Stimulated activated effector memory CD8-positive, alpha-beta T cell treated with anti-CD3 and anti-CD28 coated beads, Interleukin-12 subunit alpha, Interleukin-12 subunit beta, amount 100 ng/mL, for 72 hours (primary cell): Measurements from ENCODE around the gene HRC.
"Not testable (repeated sequence)": the region's sequence is repeated elsewhere in the genome, so short reads cannot be mapped to it uniquely, and the experiment has no call there.

Experiments used
- ATAC-seq: fragments of 150-1000 bp; cut with Tn5 transposase; 2 replicates; pipeline ENCODE4 v1.10.0; 2021
- DNase-seq, 2 donors: peaks; one replicate each; pipeline ENCODE4 v3.0.0; 2021 to 2022; ENCODE audit warnings: low spot score in 2 of 2
- H3K27ac Mint-ChIP-seq: one replicate; pipeline ENCODE4 v1.8.0; 2022; ENCODE audit warnings: mild to moderate bottlenecking, mixed read lengths
- H3K36me3 Mint-ChIP-seq: one replicate; pipeline ENCODE4 v1.8.0; 2022; ENCODE audit warnings: mild to moderate bottlenecking, mixed read lengths
- H3K4me1 Mint-ChIP-seq: one replicate; pipeline ENCODE4 v1.8.0; 2022; ENCODE audit warnings: mixed read lengths
- H3K4me3 Mint-ChIP-seq: one replicate; pipeline ENCODE4 v1.8.0; 2022; ENCODE audit warnings: mild to moderate bottlenecking, mixed read lengths
- H3K9me3 Mint-ChIP-seq: one replicate; pipeline ENCODE4 v1.8.0; 2022; ENCODE audit warnings: mixed read lengths

HRC gene

GRCh38 chr19:49155005-49155819 is at the start of gene HRC:
Gene HRC, minus strand, starts transcription at chr19:49155396. Its CDS starts 159 bp downstream, at chr19:49155237.
- no peak within 1 kb of the TSS for H3K27ac Mint-ChIP-seq
- peaks cover 5% of the 10 kb centered on the region for H3K9me3 Mint-ChIP-seq
- no peaks in the 10 kb centered on the region for H3K36me3 Mint-ChIP-seq
- H3K4me1 Mint-ChIP-seq = peaks cover 26% of the 10 kb centered on the region
- ATAC-seq (no peak), DNase-seq (no peak)
- H3K4me3 Mint-ChIP-seq = no peak within 1 kb of the TSS

GRCh38 chr19:49201042-49201441 is 45.8 kb upstream of the HRC start:
- H3K27ac Mint-ChIP-seq = no peak overlapping the region
- no peaks in the 10 kb centered on the region for H3K4me1 Mint-ChIP-seq
- H3K9me3 Mint-ChIP-seq = no peaks in the 10 kb centered on the region
- H3K4me3 Mint-ChIP-seq = no peak overlapping the region
- peaks cover 5% of the 10 kb centered on the region for H3K36me3 Mint-ChIP-seq
- ATAC-seq = no peak
- DNase-seq = no peak

DNA sequence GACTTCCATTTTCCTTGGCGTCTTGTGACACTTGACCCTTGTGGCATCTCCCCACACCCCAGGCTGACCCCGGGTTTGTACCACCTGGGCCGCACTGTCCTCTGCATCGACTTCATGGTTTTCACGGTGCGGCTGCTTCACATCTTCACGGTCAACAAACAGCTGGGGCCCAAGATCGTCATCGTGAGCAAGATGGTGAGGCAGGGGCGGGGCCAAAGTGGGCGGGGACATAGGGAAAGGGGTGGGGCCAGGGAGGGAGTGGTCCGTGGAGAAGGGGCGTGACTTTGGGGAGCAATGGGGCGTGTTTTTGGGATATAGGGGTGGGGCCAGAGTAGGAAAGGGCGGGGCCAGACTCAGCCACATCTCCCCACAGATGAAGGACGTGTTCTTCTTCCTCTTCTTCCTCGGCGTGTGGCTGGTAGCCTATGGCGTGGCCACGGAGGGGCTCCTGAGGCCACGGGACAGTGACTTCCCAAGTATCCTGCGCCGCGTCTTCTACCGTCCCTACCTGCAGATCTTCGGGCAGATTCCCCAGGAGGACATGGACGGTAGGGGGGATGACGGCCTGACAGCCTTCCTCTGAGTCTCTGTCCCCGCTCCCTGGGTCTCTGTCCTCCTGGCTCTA is 45.2 kb upstream of the HRC start:
- no peak overlapping the region for H3K4me3 Mint-ChIP-seq
- ATAC-seq (no peak), DNase-seq (no peak)
- no peaks in the 10 kb centered on the region for H3K9me3 Mint-ChIP-seq
- H3K4me1 Mint-ChIP-seq = no peaks in the 10 kb centered on the region
- peaks cover 5% of the 10 kb centered on the region for H3K36me3 Mint-ChIP-seq
- no peak overlapping the region for H3K27ac Mint-ChIP-seq

- ATAC-seq = no peak
- Mint-ChIP-seq H3K36me3 (peaks cover 5% of the 10 kb centered on the region), H3K9me3 (no peaks in the 10 kb centered on the region), H3K27ac (no peak overlapping the region), H3K4me1 (no peaks in the 10 kb centered on the region), H3K4me3 (no peak overlapping the region)
- no peak for DNase-seq
Observed at GRCh38 chr19:49196527-49197240, 41.5 kb upstream of the HRC start.

- Mint-ChIP-seq H3K27ac (peak overlapping the region; percentile 21), H3K4me3 (no peak overlapping the region), H3K9me3 (no peaks in the 10 kb centered on the region), H3K4me1 (peaks cover 4% of the 10 kb centered on the region), H3K36me3 (peaks cover 5% of the 10 kb centered on the region)
- ATAC-seq (no peak), DNase-seq (no peak)
Observed at GRCh38 chr19:49194408-49194807, 39.2 kb upstream of the HRC start.

GRCh38 chr19:49193822-49194394 is 38.7 kb upstream of the HRC start:
- DNase-seq (no peak), ATAC-seq (no peak)
- Mint-ChIP-seq H3K4me3 (no peak overlapping the region), H3K27ac (peak overlapping the region; percentile 21), H3K9me3 (no peaks in the 10 kb centered on the region), H3K4me1 (peaks cover 9% of the 10 kb centered on the region), H3K36me3 (peaks cover 5% of the 10 kb centered on the region)

GRCh38 chr19:49190781-49191180 is 35.6 kb upstream of the HRC start:
- no peak overlapping the region for H3K27ac Mint-ChIP-seq

GRCh38 chr19:49189259-49189658 is 34.1 kb upstream of the HRC start:
- no peak overlapping the region for H3K27ac Mint-ChIP-seq
- no peaks in the 10 kb centered on the region for H3K36me3 Mint-ChIP-seq
- peaks cover 4% of the 10 kb centered on the region for H3K9me3 Mint-ChIP-seq
- peaks cover 9% of the 10 kb centered on the region for H3K4me1 Mint-ChIP-seq
- DNase-seq = no peak
- H3K4me3 Mint-ChIP-seq = no peak overlapping the region
- ATAC-seq = no peak

More at GRCh38 chr19:49190781-49191180, 35.6 kb upstream of the HRC start:
- ATAC-seq = no peak
- H3K36me3 Mint-ChIP-seq = no peaks in the 10 kb centered on the region
- H3K9me3 Mint-ChIP-seq = no peaks in the 10 kb centered on the region
- no peak overlapping the region for H3K4me3 Mint-ChIP-seq
- H3K4me1 Mint-ChIP-seq = peaks cover 9% of the 10 kb centered on the region
- DNase-seq = no peak

GRCh38 chr19:49188626-49189200 is 33.5 kb upstream of the HRC start:
- peaks cover 9% of the 10 kb centered on the region for H3K4me1 Mint-ChIP-seq
- no peaks in the 10 kb centered on the region for H3K36me3 Mint-ChIP-seq
- DNase-seq (no peak), ATAC-seq (no peak)
- no peak overlapping the region for H3K4me3 Mint-ChIP-seq
- peaks cover 8% of the 10 kb centered on the region for H3K9me3 Mint-ChIP-seq
- H3K27ac Mint-ChIP-seq = no peak overlapping the region

DNA sequence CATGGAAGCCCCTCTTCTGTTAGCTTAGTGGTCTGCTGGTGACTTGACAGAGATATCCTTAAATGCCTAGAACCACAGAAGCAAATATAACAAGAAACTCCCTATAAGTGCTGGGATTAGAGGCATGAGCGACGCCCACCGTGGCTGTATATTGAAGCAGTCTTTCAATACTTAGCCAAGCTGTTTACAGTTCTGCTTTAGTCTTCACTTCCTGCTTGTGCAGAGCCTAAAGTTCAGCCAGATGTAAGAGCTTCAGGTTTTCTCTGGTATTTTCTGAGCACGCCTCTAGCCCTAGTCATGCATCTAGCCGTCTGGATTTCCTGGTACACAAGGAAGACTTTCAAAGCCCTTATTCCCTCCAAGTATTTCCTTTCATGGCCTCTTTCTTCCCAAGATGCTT is 30.9 kb upstream of the HRC start:
- ATAC-seq = no peak
- DNase-seq = no peak
- Mint-ChIP-seq H3K36me3 (no peaks in the 10 kb centered on the region), H3K4me3 (no peak overlapping the region), H3K4me1 (peaks cover 9% of the 10 kb centered on the region), H3K27ac (no peak overlapping the region), H3K9me3 (peaks cover 8% of the 10 kb centered on the region)

GRCh38 chr19:49182848-49183375 is 27.7 kb upstream of the HRC start:
- DNase-seq = no peak
- Mint-ChIP-seq H3K4me1 (no peaks in the 10 kb centered on the region), H3K9me3 (peaks cover 8% of the 10 kb centered on the region), H3K36me3 (no peaks in the 10 kb centered on the region), H3K27ac (no peak overlapping the region), H3K4me3 (no peak overlapping the region)
- ATAC-seq = no peak

DNA sequence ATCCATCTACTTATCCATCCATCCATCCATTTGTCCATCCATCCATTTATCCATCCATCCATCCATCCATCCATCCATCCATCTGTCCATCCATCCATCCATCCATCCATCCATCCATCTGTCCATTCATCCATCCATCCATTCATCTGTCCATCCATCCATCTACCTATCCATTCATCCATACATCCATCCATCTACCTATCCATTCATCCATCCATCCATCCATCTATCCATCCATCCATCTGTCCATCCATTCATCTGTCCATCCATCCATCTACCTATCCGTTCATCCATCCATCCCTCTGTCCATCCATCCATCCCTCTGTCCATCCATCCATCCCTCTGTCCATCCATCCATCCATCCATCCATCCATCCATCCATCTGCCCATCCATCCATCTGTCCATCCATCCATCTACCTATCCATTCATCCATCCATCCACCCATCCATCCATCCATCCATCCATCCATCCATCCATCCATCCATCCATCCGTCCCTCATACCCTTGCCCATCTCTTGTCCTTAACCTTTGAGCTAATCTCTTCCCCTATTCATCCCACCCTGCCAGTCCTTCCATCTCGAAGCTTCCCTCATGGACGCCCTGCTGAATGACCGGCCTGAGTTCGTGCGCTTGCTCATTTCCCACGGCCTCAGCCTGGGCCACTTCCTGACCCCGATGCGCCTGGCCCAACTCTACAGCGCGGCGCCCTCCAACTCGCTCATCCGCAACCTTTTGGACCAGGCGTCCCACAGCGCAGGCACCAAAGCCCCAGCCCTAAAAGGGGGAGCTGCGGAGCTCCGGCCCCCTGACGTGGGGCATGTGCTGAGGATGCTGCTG is 27.0 kb upstream of the HRC start:
- H3K36me3 Mint-ChIP-seq, H3K27ac Mint-ChIP-seq, ATAC-seq, H3K4me3 Mint-ChIP-seq, H3K4me1 Mint-ChIP-seq, H3K9me3 Mint-ChIP-seq, DNase-seq: not testable (repeated sequence)

DNA sequence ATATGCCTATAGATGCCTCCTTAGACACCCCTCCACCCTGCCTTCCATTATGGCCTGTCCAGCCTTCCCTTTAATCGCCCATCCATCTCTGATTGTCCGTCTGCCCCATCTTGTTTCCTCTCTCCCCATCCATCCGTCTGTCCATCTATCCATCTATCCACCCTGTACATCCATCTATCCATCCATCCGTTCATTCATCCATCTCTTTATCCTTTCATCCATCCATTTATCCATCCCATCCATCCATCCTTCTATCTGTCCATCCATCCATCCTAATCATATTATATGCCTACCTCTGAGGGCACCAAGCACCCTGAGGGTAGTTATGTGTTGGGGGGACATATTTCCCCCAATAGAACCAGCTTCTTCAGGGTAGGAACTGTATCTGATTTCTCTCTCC is 25.5 kb upstream of the HRC start:
- Mint-ChIP-seq H3K4me3 (no peak overlapping the region), H3K27ac (no peak overlapping the region), H3K9me3 (peaks cover 8% of the 10 kb centered on the region), H3K4me1 (peaks cover 6% of the 10 kb centered on the region), H3K36me3 (no peaks in the 10 kb centered on the region)
- DNase-seq = no peak
- no peak for ATAC-seq

DNA sequence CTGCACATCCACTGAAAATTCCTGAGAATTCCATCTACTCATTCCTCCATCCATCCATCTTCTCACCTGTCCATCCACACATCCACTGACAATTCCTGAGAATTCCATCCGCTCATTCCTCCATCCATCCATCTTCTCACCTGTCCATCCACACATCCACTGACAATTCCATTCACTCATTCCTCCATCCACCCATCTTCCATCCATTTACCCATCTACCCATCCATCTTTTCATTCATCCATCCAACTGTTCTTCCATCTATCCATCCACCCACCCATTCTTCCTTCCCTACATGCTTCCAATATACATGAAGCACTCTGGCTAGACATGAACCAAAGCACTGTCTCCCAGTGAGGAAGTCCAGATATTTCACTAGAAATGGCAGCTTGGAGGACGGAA is 18.0 kb upstream of the HRC start:
- no peak for ATAC-seq
- Mint-ChIP-seq H3K27ac (no peak overlapping the region), H3K9me3 (no peaks in the 10 kb centered on the region), H3K4me1 (peaks cover 6% of the 10 kb centered on the region), H3K4me3 (no peak overlapping the region), H3K36me3 (no peaks in the 10 kb centered on the region)
- no peak for DNase-seq
